ENCODE results near the gene SLC24A4.

DNA sequence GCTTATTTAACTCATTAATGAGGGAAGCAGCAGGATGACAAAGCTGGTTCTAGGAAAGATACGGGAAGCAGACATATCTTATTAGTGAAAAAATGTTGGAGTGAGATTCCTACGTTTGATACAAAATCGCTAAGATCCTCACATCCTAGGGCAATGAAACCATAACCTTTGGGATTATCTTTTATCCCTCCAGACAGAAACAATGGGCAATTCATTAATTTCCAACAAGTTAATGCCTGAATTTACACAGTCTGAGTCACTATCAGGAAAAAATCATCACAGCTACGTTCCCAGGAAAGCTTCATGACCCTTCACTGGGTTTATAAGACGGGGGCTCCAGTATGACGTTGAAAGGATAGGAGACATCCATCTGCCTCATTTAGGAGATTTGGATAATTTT is 45.0 kb downstream of the SLC24A4 start:
- TF ChIP-seq, protein P1, sequence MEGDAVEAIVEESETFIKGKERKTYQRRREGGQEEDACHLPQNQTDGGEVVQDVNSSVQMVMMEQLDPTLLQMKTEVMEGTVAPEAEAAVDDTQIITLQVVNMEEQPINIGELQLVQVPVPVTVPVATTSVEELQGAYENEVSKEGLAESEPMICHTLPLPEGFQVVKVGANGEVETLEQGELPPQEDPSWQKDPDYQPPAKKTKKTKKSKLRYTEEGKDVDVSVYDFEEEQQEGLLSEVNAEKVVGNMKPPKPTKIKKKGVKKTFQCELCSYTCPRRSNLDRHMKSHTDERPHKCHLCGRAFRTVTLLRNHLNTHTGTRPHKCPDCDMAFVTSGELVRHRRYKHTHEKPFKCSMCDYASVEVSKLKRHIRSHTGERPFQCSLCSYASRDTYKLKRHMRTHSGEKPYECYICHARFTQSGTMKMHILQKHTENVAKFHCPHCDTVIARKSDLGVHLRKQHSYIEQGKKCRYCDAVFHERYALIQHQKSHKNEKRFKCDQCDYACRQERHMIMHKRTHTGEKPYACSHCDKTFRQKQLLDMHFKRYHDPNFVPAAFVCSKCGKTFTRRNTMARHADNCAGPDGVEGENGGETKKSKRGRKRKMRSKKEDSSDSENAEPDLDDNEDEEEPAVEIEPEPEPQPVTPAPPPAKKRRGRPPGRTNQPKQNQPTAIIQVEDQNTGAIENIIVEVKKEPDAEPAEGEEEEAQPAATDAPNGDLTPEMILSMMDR (IDR thresholded peaks at IDR 0.05): no peak
- TF ChIP-seq POLR2A (IDR thresholded peaks at IDR 0.05): no peak

Data from uterus (tissue), 2 donors.